Right kidney (tissue), 1 donor: ENCODE results near the gene FAM222B.
"Not testable (repeated sequence)": the region's sequence is repeated elsewhere in the genome, so short reads cannot be mapped to it uniquely, and the experiment has no call there.

Source experiments
- DNase-seq: peaks from one replicate; pipeline ENCODE4 v3.0.0-alpha.2; 2016

Gene FAM222B

GRCh38 chr17:28874750-28875149 lies 32.2 kb upstream of the FAM222B start:
- DNase-seq, result no peak

GRCh38 chr17:28873839-28874238 lies 31.2 kb upstream of the FAM222B start:
- DNase-seq, result no peak

- no peak for DNase-seq
Observed at GRCh38 chr17:28871056-28871579, 28.5 kb upstream of the FAM222B start.

- DNase-seq, result no peak
Observed at GRCh38 chr17:28867276-28867675, 24.7 kb upstream of the FAM222B start.

GRCh38 chr17:28865946-28866752 lies 23.6 kb upstream of the FAM222B start:
- no peak for DNase-seq

GRCh38 chr17:28864991-28865849 lies 22.6 kb upstream of the FAM222B start:
- no peak for DNase-seq

GRCh38 chr17:28863953-28864352 lies 21.4 kb upstream of the FAM222B start:
- no peak for DNase-seq

GRCh38 chr17:28862561-28862960 lies 20.0 kb upstream of the FAM222B start:
- DNase-seq, result no peak

GRCh38 chr17:28861393-28862203 lies 19.0 kb upstream of the FAM222B start:
- no peak for DNase-seq

- DNase-seq, result no peak
Observed at GRCh38 chr17:28860363-28860808, 17.8 kb upstream of the FAM222B start.

GRCh38 chr17:28858801-28859355 lies 16.3 kb upstream of the FAM222B start:
- no peak for DNase-seq

GRCh38 chr17:28857905-28858800 lies 15.6 kb upstream of the FAM222B start:
- no peak for DNase-seq

- DNase-seq, result no peak
Observed at GRCh38 chr17:28856028-28856574, 13.5 kb upstream of the FAM222B start.

GRCh38 chr17:28855336-28855679 lies 12.7 kb upstream of the FAM222B start:
- DNase-seq, result no peak

- DNase-seq, result peak; percentile 88
Observed at GRCh38 chr17:28854457-28855335, 12.1 kb upstream of the FAM222B start, which contains the start of gene ERAL1. Gene ERAL1 (plus strand): TSS chr17:28855016. CDS start chr17:28855035, 19 bp downstream.

GRCh38 chr17:28853295-28853694 lies 10.7 kb upstream of the FAM222B start:
- DNase-seq, result no peak

- DNase-seq, result no peak
Observed at GRCh38 chr17:28849281-28849680, 6.7 kb upstream of the FAM222B start.

- not testable (repeated sequence) for DNase-seq
Observed at GRCh38 chr17:28848667-28849066, 6.1 kb upstream of the FAM222B start.

GRCh38 chr17:28846699-28847098 lies 4.1 kb upstream of the FAM222B start:
- DNase-seq, result not testable (repeated sequence)
